ENCODE results near the gene AQP2.

Gene AQP2

GRCh38 chr12:49942921-49943624 lies 7.5 kb upstream of the AQP2 start:
- DNase-seq: no peak

DNA sequence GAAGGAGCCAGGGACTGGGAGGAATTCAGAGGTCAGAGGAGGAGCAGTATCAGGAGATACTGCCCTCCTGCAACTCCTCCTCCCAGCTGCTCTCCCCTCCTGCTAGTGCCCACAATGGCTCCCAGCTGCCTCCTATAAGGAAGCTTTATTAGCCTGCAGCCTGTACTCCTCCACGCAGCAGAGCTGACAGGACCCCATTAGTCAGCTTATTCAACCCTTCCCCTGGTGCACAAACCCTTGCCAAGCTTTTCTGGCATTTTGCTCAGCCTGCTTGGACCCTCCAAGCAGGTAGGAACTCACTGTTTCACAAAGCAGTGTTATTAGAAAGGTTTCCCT lies 6.9 kb upstream of the AQP2 start:
- DNase-seq: no peak

DNA sequence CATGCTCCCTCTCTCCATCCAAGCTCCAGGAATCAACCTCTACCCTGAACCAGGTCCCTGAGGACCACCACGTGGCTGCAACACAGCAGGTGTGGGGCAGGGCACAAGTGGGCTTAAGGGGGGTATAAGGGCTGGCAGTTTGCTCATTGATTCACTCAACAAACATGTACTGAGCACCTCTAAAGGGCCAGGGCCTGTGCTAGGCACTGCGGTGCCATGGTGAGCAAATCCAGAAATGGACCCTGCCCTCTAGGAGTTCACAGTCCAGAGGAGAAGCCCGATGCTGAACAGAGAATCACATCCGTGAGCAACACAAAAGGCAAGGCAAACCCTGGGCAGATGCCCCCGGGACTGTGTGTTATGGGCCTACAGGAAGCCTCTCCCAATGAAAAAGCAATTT lies 6.5 kb upstream of the AQP2 start:
- no peak for DNase-seq

DNA sequence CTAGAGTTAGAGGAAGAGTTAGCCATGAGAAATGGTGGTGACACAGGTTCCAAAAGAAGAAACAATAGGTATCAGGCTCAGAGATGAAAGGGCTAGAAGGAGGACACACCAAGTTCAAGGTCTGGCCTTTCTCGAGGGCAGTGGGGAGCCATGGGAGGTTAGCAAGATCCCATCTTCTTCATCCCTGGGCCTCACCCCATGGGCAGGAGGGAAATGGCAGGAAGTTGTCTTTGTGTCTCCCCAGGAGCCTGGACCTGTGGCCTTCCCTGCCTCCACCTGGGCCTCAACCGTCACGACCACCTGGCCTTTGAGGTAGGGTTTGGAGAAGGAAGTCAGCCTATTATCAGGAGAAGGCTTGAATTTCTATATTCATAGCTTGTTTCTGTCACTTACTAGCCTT lies 5.8 kb upstream of the AQP2 start:
- no peak for DNase-seq

DNA sequence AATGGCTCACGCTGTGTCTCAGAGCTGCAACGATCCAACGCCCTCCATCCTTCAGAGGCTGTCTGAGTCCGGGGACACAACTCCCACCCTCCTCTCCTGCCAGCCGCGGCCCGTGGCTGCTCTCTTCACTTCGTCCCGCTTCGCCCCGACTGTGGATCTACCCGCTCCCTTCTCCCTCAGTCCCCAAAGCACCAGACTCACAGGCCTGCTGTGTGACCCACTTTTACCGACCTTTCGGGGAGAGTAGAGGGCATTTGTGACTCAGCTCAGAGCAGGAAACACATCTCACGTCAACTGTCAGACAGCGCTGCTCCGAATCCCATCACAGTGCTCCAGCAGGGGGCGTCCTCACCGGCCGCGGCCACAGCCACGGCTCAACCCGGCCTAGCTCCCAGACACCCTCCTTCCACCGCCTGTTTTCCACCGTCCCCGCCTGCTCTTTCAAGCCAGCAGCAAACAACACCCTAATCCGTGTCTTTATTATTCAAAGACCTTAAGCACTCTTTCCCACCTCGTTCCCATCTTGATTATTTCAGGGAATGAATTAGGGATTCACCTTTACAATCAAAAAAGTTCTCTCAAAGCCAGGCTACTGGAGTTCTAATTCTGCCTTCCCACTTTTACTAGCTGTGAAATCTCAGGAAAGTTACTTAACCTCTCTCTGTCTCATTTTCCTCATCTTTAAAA lies 5.0 kb upstream of the AQP2 start:
- peak; percentile 61 for DNase-seq

DNA sequence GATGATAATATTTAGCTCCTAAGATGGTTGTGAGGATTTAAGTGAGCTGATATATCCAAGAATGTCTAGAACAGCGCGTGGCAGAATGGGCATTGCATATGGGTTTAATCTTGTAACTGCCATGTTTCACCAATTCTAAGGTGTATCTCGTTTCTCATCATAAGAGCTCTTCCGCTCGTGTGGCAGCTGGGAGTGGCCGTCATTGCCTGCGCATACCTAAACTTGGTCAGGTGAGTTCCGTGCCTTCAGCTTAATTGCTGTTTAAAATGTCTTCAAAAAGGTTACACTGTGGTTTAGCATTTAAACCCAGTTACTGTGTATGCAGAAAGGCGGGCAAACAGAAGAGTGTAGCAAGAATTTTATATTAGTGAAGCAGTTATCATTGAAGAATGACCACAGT lies 4.5 kb upstream of the AQP2 start:
- DNase-seq: no peak

DNA sequence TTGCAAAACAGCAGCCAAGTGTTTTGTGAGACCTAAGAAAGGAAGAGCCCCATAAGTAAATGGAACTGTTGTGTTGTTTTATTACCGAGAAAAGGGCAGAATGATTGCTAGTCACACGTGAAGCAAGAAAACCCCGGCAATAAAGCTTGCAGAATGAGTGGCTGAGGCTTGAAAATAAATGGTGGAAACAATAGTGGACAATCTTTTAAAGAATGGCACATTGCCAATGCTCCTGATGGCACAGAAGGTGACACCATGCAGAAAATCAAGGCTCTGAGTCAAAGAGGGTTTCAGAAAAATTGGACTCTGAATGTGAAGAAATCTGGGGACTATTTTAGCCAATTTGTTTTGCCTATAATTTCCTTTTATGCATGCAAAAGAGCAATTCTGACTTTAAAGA lies 4.0 kb upstream of the AQP2 start:
- no peak for DNase-seq

DNA sequence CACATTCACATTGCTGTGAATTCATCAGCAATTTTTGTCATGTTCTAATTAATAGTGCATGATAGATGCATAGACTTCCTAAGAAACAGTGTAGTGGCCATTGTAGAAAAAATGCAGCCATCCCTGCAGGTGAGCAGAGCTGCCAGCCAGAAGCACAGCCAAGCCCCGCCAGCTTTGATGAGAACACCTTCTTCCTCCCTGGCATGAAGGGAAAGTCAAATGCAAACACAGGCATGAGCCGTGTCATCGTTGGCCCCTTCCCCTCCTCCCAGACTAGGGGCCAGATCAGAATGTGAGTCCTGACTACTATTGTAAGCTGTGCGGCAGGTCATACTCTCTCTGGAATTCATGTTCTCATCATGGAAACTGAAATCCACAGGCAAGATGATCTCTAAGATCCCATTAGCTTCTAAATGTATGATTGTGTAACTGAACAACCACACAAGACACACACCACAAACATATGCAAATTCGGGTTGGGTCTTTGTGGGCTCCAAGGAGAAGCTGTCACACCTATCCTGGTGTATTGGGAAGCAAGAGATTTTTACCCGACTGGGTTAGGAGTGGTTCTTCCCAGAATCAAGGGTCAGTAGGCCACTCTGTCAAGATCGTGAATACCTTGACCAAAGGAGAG lies 2.8 kb upstream of the AQP2 start:
- no peak for DNase-seq

DNA sequence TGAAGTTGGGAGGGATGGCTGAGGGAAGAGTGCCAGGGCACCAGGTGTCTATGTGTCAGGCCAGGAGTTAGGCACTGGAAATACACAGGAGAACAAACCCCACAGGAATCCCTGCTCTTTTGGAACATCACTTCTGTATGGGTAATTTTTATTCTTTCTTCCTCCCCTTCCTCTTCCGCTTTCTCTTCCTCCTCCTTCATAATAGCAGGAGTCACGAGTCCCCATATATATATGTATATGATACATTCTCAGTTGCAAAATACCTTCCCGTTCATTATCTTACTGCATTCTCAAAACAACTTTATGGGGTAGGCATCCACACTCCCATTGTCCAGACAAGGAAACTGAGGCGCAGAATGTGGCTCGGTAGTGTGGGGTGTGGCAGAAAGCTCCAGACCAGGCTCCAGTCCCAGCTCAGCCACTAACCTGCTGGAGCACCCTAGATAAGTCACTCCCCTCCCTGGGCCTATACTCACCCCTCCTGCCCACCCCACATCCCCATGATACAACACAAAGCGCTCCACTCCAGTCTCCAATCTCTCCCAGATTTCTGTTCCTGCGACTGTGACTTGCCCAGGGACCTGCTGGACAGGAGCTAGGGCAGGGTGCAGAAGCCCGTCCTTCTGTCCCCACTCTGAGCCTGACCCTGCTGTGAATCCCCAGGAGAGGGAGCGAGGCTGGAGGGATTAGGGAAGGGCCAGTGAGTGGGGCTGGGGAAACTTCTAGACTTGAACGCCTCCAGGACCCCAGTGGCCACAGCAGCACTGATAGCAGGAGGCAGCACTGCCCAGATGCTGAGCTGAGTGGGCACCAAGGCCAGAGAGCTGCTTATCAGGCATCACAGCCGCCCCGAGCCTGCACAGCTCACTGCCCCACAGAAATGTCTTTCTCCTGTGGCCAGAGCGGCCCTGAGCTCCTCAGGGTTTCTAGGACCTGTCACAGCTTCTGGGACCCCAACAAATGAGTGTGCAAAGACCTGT lies 1.4 kb upstream of the AQP2 start:
- DNase-seq: no peak

DNA sequence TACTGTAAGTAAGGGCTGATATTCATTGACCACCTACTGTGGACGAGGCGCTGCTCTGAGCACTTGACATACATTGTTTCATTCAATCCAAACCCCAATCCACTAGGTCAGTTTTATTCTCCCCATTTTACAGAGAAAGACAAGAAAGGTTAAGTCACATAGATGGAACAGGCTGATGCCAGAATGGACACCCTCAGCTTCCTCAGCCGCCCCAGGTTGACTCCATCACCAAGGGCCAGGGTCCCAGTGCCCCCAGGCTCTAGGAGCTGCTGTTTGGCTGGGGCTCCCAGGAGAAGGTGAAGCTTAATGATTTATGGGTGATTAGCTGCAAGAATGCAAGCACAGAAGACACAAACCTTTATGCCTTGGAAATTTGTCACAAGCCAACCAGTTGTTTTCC lies 671 bp upstream of the AQP2 start:
- no peak for DNase-seq

GRCh38 chr12:49951411-49952240 lies 1.1 kb downstream of the AQP2 start:
- DNase-seq: no peak

DNA sequence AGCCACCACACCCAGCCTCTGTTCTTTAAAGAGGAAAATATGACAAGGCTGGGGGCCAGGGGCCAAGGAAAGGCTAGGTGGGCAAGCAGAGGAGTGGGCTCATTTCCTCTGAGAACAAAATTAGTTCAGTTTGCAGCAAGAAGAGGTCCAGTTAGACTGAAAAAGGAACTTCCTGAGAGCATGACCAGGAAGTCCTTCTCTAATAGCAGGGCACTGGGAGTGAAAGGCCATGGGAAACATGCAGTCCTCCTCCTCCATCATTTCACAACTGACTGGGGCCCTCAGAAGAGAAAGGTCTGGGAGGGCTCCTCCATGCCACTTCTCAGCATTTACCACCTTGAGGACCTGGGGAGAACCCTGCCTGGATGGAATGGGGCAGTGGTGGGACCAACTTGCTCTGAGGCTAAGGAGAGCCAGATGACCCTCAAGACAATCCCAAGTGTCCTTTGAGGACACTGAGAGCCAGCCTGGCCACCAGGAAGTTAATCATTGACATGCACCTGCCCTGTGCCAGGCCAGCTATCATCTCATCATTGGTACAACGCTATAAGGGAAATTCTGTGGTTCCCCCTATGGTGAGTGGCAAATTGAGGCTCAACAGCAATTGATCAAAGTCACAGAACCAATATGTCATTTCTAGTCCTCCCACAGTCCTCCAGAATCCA lies 2.0 kb downstream of the AQP2 start:
- no peak for DNase-seq

DNA sequence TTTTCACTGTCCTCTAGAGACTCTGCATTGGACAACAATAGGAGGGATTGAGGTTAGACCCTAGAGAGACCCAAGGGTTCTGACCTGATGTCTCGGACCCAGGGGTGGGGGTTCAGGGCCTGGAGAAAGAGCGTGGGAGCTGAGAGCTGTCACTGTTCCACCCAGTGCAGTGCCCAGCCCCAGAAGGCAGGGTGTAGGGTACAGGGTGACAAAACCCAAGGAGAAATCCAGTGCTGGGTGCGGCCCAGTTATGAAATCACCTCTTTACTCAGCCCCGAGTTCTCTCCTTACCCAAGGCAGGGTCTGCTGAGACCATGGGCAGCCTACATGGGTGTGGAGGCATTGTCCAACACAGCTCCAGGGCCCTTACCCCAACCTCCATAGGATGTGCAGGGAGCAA lies 2.6 kb downstream of the AQP2 start:
- DNase-seq: no peak

- DNase-seq: no peak
Observed at GRCh38 chr12:49953961-49954846, 3.7 kb downstream of the AQP2 start.

- DNase-seq: no peak
Observed at GRCh38 chr12:49954863-49955830, 4.6 kb downstream of the AQP2 start.

DNA sequence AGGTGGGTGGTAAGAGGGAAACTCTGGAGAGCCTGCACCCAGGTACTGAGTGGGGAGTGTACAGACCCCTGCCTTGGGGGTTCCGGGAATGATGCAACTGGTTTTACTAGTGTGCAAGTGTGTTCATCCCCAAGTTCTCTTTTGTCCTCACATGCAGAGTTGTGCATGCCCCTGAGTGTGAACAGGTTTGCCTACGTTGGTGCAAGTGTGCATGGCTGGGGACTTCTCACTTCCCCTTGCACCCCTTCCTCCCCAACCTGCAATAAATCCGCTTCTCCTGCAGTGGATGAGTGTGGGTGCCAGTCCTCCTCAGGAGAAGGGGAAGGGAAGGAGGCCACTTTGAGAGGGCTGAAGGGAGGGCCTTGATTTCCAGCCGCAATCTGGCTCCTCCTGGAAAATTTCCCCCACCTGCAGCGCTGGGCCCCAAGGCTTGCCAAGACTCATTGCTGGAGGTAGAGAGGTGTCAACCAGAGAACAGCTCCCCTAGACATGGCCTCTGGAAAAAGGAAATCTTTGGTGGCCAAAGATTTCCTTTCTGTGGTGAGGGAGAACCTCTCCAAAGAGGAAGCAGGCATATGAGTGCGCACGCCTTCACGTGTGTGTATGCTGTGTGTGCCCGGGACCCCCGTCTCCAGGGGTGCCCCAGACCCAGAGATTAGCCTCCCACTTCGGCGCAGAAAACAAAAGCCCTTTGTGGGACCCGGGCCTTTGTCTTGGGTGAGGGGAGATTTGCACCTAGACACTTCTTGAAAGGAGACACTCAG lies 5.5 kb downstream of the AQP2 start:
- DNase-seq: no peak

- DNase-seq: no peak
Observed at GRCh38 chr12:49956663-49957569, 6.4 kb downstream of the AQP2 start.

DNA sequence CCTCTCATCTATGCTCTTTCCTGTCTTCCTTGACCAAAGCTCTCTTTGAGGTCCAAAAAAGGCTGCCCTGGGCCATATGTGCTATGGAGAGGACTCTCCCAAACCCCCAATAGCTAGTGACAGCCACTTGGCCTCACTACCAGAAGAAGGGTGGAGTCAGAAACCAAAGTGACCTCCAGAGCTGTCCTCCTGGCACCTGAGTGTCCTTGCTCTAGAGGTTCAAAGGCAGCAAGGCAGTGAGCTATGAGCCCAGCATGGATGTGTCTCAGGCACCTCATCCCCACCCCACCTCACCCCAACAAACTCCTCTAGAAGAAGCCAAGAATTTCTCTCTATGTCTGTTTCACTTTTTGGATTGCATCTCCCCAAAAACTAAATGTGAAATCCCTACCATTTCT lies 7.0 kb downstream of the AQP2 start:
- no peak for DNase-seq

Measured in NCI-H1048 (cell line).